EL (cell line): Measurements from ENCODE around the gene PDE9A.

Experiments
- DNase-seq: peaks from one replicate; pipeline ENCODE4 v3.0.0-alpha.2; 2016

Gene PDE9A

DNA sequence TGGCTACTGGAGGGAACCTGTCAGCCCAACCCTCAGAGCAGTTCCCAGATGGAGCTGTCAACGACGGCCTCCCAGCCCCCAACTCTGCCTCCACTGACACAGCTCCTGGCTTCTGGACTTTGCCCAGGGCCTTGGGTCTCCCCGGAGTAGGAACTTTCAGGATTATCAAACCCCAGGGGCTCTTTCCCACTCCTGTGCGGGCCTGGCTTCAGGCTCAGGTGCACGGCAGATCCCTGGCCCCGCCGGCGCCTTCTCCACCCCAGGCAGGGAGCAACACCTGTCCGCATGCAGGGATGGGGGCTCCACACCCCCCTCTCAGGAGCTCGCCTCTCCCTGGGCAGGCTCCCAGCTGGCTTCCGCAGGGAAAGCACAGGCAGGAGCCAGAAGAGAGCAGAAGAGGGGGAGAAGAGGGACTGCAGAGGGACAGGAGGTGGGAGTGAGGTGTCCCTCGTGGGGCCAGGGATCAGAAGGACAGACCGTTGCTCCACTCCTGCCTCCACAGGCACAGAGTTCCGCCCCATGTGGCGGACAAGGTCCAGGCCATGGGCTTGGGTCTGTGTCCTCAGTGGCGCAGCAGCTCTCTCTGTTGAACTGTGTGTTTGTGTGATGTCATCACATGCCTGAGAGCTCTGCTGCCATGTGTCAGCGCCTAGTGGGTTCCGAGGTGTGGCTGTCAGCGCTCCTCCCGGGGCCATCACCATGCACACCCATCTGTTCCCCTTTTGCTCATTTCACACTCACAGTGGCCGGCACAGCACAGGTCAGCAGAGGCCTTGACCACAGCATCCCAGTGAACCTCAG lies 107.7 kb downstream of the PDE9A start:
- DNase-seq = no peak

DNA sequence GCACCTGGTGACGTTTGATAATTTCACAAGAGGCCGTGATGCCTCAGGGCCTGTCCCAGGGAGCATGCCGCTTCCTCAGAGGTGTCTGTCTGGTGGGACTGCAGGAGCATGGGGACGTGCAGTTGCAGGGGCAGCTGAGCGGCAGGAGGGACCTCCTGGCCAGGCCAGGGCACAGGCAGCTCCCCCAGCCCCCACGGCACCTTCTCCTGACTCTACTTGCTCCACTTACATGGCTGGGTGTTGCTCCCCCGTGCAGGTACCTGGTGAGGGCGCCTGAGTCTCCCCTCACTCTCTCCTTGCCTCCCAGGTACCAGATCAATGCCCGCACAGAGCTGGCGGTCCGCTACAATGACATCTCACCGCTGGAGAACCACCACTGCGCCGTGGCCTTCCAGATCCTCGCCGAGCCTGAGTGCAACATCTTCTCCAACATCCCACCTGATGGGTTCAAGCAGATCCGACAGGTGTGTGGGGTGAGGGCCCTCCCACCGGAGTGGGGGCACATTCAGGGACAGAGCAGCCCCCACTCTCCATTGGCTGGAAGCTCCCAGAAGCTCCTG lies 108.4 kb downstream of the PDE9A start:
- DNase-seq = no peak

DNA sequence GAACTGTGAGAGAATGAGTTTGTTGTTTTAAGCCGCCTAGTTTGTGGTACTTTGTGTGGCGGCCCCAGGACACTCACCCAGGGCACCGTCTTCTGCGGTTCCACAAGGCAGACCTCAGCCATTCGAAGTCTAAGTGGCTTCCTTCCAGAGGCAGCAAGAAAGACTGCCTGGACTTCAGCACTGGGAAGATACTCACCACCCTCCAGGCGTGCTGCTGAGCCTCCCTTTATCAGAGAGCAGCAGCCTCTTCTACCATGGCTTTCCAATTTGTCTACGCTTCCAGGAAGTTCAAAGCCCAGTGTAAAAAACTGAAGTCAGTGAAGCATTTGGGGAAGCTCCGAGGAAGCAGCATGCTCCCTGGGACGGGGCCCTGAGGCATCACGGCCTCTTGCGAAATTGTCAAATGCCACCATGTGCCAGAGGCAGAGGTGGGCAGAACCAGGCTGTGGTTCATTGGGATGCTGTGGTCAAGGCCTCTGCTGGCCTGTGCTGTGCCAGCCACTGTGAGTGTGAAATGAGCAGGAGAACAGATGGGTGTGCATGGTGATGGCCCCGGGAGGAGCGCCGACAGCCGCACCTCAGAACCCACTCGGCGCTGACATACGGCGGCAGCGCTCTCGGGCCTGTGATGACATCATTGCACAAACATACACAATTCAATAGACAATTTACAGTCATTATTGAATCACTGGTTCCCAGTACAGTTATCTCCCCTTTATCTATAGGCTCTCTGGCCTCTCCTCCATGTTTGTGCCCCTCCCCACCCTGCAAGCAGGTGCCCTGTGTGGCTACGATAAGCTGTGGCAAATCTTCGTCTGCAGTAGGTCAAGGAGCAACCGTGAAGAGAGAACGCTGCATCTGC lies 110.4 kb downstream of the PDE9A start:
- DNase-seq = no peak

DNA sequence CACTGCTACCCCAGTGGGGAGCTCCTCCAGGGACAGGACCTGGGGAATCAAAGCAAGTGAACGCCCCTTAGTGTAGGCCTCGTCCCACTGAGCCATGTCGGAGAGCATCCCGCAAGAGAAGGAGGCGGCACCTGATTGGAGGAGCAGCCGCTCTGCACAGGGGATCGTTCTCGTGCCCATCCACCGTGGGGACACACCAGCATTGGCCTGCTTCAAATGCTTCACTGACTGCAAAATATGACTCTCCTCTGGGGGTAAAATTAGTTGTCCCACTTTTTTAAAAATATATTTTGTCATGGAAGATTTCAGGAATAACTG lies 111.0 kb downstream of the PDE9A start:
- DNase-seq = no peak

DNA sequence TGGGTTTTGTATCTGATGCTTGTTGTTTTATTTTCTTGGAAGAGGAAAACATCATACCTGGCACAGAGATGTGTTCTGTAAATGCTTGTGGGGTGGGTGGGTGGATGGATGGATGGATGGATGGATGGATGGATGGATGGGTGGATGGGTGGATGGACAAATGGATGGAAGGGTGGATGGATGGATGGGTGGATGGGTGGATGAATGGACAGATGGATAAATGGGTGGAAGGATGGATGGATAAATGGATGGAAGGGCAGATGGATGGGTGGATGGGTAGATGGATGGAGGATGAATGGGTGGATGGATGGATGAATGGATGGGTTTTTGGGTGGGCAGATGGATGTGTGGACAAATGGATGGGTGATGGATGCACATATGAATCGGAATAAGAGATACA lies 111.5 kb downstream of the PDE9A start:
- DNase-seq = no peak

DNA sequence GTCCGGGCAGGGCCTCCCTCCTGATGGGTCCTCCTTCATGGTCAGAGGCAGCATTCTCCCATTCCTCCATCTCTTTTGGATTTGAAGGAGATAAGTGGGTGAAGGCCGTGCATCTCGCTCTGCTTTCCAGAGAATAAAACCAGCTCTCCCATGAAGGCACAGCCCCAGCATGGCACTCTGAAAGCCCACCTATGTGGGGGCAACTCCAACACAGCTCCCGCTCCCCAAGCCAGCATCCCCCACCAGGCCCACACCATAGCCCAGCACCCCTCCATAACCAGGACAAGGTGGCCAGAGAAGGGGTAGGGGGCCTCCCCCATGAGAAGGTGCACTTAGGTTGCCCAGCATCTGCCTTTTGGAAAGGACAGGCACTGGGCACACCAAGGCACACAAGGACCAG lies 112.2 kb downstream of the PDE9A start:
- no peak for DNase-seq

DNA sequence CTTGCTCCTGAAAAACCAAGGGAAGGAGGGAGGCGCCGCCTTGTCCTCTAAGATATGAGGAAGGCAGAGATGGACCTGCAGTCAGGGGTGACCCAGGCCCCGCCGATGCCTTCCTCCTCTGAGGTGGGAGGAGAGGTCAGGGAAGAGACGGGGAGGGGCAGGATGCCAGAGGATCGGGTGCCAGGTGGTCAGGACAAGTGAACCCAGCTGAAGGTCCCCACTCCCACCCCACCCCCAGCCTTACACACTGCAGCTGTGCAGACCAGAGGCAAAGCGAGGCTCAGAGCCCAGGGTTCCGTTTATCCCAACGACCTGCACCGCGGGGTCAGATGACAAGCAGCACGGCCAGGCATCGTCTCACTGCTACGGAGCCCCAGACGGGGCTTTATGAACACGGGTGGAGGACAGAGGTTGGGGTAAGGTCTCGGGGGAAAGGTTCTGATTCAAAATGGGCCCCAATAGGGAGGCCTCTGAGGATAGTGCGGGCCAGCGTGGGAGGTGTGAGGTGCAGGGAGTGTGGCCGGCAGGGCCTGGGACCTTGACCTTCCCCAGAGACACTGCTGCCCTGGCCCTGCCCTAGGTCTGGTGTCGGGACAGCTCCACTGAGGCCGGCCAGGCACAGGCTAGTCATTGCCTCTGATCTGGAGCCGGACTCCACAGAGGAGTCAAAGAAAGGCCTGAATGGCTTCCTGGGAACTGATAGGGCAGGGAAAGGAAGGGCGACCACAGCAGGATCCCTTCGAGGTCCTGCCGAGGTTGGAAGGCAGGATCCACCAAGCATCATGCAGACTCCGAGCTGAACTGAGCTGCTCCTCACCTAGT lies 113.5 kb downstream of the PDE9A start:
- no peak for DNase-seq

DNA sequence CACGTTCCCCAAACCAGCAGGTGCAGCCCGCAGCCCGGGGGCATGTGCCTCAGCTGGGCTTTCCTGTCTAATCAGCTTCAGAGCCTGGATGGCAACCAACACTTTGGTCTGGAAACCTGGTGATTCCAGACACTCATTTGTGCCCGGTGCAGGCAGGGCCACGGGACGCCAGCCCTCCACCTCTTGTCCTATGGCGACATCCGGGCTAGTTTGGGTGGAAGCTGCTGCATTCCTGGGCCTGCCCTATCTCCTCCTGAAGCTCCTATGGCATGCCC lies 114.1 kb downstream of the PDE9A start:
- DNase-seq = no peak

DNA sequence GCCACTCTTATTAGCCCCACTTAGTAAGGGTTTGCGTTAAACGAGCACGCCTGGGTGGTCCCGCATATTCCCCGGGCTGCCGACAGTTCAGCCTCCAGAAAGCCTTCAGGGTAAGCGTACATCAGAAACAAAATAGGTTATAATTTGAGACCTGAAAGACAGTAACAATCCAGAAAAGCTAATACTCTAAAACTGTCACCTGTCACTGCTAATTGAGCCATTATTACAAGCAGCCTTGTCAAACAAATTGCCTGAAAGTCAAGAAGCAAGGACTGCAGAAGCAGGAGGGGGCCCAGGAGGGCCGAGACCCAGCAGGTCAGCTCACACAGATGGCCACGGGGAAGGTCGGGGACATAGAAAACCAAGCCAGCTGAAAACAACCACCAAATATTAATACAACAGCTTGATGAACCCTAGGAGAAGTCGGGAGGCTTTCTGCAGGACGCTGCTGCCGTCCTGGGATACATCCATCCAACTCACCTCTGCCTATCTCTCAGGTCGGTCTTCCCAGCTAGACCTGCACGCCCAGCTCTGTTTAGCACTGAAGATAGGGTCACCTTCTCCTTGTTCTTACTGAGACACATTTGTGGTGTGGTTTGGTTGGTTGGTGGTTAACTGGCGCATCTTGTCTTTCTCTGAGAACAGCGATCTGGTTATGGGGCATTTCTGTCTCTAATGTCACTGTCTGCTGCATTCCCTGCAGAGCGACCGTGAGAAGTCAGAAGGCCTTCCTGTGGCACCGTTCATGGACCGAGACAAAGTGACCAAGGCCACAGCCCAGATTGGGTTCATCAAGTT lies 115.1 kb downstream of the PDE9A start:
- DNase-seq = no peak

DNA sequence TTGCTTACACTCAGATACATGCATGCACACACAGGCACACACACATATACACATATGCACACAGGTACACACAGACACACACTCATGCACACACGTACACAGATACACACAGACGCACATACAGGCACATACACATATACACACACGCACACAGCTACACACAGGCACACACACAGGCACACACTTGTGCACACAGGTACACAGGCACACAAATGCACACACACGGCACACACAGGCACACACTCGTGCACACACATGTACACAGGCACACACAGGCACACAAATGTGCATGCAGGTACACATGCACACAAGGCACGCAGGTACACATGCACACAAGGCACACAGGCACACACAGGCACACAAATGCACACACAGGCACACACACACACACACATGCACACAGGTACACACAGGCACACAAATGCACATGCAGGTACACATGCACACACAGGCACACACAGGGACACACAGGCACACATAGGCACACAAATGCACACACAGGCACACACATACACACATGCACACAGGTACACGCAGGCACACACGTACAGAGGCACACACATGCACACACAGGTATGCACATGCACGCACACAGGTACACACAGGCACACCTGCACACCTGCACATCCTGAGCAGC lies 115.9 kb downstream of the PDE9A start:
- no peak for DNase-seq

DNA sequence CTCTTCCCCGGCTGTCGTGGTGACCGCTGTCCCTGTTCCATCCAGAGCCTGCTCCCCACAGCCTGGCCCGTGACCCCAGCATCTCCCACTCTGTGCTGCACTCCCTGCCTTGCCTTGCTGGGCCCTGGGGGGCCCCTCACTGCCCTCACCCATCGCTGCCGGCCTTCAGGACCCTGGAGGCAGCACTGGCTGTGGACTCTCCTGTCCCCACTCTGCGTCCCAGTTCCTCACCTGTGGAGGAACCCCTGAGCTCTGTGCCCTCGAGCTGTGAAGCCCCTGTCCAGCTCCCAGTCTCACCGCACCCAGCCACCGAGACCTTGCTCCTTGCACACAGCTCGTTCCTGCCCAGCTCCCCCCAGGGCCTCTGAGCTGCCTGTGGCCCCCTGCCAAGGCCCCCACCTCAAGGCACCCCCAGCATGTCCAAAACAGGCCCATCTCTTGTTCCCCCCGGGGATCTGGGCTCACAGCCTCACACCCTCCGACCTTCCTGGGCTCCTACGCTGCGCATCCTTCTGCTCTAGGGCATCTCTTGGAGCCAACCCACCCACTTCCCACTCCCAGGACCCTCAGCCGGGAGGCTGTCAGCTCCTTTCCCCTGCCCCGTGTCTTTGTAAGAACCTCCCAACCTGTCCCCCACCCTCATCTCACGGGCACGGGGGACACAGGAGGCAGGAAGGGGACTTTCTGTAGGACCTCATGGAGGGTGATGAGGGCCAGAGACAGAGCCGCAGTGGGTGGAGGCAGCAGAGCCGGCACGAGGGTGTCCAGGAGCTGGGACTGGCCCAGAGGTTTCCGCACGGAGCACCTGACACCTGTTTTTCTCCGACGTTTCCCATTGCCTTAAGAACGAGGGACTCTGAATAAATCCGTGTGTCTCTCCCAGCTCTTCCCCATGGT lies 116.6 kb downstream of the PDE9A start:
- no peak for DNase-seq

DNA sequence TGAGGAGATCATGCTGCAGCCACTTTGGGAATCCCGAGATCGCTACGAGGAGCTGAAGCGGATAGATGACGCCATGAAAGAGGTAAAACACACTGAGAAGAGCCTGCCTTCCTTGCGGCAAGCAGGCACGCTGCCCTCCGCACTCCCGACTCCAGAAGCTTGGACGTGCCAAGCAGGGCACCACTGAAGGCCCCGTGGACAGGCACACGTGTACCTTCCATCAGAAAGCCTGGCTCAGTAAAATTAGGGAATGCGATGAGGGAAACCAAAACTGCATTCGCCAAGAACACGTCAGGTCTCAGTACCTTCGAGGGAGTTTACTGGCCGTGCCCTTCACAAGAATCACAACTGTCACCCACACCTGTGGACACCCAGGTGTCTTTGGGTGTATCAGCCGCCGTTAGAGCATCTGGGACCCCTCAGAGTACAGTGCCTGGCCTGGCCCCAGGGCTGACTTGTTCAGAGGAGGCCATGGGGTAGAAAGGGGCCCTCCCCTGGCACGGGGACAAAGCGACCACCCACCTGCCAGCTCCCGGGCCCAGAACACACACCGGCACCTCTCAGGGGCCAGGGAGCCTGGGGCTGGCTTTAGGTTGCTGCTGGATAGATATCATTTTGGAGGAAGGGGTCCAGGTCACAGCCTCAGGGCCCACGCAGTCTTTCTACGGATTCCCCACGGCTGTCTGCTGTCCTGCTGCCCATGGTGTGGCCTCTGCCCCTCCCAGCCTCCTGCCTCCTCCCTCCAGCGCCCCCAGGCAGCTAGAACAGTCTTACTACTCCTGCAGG lies 117.5 kb downstream of the PDE9A start:
- DNase-seq = no peak

DNA sequence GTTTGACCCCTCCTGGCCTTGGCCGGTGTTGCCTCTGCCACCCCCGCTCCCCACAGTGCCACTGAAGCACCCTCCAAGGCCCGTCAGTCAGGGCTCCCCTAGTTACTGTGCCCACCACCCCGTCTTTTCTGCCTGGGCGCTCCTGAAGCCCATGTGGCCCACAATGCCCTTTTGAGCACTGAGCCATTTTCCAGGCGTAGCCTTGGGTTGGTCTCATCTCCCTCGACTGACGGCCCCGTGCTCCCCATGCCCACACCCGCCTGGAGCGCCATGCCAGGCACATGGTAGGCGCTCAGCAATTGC lies 118.0 kb downstream of the PDE9A start:
- no peak for DNase-seq

DNA sequence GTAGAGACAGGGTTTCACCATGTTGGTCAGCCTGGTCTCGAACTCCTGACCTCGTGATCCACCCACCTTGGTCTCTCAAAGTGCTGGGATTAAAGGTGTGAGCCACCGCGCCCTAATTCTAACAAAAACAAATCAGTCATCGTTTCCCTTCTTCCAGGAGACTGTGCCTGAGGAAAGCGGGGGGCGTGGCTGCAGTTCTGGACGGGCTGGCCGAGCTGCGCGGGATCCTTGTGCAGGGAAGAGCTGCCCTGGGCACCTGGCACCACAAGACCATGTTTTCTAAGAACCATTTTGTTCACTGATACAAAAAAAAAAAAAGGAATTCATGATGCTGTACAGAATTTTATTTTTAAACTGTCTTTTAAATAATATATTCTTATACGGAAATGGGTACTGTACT lies 121.7 kb downstream of the PDE9A start:
- DNase-seq = no peak

DNA sequence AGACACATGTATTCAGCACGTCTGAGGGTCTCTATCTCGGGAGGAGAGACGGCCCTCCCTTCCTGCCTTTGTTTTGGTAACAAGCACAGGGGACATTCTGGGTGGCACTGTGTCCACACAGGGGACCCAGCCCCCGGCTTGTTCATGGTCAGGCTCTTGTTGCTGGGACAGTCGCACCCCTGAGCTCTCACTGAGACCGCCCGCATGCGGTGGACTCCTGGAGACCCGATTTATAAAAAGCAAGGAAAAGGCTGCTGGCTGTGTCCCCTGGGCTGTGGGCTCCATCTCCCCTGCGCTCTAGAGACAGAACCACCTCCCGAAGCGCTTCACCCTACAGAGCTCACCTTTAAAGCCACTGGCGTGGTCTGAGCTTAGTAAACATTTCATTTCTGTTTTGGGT lies 122.5 kb downstream of the PDE9A start:
- DNase-seq = no peak

DNA sequence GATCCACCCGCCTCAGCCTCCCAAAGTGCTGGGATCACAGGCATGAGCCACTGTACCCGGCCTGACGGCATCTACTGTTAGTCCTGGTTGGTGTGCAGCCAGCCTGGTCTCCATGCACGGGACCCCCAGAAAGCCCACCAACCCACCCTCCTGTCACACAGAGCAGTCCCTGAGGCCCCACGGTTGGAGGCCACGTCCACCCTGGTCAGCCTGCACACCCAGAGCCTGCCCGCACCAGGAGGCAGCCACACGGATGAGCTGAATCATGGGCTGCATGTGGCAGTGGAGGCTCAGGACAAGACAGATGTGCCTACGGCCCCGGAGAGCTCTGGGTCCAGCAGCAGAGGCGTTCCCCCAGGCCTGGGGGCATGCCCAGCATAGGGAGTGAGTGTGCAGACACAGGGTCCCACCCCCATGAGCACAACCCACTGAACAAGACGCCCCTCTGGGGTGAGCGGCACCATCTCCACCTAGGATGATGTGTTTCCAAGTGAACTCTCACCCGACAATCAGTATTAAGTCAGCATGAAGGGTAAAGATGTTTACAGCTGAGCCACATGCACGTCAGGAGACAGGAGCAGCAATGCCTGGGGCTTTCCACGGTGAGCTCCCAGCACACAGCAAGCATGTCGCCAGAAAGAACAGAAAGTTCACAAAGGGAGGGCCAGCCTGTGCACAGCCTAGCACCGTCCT lies 123.8 kb downstream of the PDE9A start:
- no peak for DNase-seq

DNA sequence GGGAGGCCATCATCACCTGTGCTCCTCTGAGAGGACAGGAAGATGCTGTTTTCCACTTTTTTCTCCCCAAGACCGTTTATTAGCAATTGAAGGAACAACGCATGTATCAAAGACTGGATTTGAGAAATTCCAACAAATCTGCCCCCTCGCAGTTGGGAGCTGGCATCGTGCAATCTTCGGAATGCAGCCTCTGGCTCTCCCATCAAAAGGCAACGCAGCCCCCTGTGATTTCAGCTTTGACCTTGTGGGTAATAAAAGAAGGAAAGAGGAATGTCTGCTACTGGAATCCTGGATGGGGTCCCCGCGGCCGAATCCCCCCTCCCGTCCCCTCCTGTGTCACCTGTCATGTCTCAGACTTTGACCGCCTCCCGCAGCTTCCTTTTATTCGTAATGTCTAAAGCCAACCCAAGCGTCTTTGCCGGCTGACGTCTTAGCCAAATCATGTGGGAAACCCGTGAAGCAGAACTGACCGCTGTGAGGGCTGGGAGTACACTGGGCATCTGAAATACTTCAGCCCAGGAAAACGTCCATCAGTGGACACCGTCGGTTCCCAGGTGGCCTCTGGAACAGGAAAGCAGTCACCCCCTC lies 124.4 kb downstream of the PDE9A start:
- no peak for DNase-seq

DNA sequence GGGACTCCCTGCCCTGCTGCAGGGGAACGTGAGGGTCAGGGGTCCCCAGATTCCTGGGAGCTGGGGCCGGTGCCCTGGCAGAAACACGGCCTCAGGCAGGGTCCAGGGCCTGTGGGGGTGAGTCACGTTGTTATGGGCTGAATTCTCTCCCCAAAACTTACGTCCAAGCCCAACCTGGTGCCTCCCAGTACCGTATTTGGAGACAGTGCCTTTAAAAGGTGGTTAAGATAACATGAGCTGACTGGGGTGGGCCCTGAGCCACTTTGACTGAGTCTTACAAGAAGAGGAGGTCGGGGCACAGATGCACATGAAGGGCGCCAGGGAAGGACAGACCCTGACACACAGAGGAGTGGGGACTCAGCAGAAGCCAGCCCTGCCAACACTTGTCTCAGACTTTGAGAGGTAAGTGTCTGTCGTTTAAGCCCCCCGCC lies 126.0 kb downstream of the PDE9A start:
- DNase-seq = no peak

DNA sequence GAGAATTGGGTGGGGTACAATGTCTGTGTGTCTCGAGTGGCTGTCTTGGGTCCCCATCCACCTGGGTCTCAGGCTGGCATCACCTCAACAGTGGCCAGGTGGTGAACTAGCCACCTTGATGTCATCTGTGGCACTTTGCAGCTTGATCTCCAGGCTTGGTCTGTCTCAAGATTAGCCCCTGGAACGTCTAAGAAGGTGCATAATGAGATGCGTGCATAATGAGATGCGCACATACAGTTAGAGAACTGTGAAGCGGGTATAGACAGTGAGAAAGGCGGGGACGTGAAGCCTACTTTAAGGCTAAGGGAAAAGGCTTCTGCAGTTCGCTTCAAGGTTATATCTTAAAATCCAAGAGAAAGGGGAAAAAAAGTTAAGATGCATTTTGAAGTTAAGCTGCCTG lies 127.2 kb downstream of the PDE9A start:
- DNase-seq = no peak
